GM18505 (cell line): Measurements from ENCODE around the gene RNF144A.
"Not testable (repeated sequence)": the region's sequence is repeated elsewhere in the genome, so short reads cannot be mapped to it uniquely, and the experiment has no call there.

Source experiments
- ATAC-seq: cut with Tn5 transposase; IDR thresholded peaks from one replicate; pipeline ENCODE4 v1.9.1; 2021; ENCODE audit not compliant: unreplicated experiment
- POLR2A ChIP-seq: IDR thresholded peaks from 4 replicates; pipeline ENCODE4 v1.6.1; 2011; ENCODE audit warnings: borderline replicate concordance; ENCODE audit not compliant: insufficient read depth, insufficient read length; ENCODE audit errors: extremely low read depth

RNF144A gene

GRCh38 chr2:6986301-6986911, 69.2 kb downstream of the RNF144A start:
- TF ChIP-seq POLR2A: no peak
- ATAC-seq: no peak

- ATAC-seq: no peak
- no peak for TF ChIP-seq POLR2A
Measured at GRCh38 chr2:6986912-6987361, 69.7 kb downstream of the RNF144A start.

- ATAC-seq: no peak
- no peak for TF ChIP-seq POLR2A
Measured at GRCh38 chr2:6990871-6991270, 73.7 kb downstream of the RNF144A start.

DNA sequence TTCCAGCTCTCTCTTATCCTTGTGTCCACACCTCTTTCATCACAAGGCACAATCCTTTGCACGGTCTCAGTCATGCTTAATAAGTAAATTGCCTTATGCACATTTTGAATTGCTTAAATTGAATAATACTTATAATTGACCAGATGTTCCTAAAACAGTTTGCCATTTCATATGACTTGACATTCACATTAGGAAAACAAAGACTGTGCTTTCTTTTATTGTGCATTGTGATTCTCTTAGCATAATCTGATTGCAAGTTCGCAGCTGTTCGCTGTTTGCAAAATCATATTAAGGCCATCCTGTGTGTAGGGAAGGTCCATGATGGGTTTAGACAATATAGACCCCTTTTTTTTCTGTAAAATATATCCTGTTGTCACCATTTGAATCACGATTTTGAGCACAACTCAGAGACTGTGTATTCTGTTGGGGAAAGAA, 75.6 kb downstream of the RNF144A start:
- TF ChIP-seq POLR2A: no peak
- no peak for ATAC-seq

DNA sequence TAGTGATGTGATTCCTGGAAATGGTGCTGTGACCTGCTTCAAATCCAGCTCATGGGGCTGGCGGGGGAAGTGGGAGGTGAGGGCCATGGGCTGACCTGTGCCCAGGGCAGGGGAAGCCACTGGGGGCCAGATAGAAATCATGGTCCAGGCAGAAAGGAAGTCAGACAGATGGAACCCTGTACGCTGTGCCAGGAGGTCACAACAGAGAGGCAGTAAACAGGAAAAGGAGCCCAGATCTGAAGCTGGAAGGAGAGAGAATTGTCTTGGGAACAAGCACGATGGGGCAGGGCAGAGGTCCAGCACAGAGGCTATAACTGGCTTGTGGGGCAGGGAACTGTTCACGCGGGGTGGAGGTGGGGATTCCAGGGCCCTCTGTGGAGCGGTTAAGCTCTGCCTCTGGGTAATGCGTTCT, 76.0 kb downstream of the RNF144A start:
- no peak for ATAC-seq
- no peak for TF ChIP-seq POLR2A

DNA sequence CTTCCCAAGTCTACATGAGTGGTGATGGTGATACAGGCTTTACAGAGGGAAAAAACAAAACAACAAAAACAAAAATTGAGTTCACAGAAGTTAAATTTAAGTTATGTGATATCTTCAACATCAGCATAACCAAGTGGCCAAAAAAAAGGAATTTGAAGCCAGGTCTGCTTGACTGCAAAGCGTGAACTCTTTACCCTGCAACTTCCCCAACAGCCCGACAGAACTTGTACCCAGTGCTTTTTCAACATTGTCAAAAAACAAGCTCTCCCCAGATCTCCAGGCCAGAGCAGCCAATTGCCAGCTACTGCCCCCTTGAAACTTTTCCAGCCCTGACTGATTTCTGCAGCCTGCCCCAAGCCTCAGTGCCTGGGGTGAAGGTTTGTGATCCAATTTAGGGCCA, 76.7 kb downstream of the RNF144A start:
- ATAC-seq: no peak
- TF ChIP-seq POLR2A: no peak

DNA sequence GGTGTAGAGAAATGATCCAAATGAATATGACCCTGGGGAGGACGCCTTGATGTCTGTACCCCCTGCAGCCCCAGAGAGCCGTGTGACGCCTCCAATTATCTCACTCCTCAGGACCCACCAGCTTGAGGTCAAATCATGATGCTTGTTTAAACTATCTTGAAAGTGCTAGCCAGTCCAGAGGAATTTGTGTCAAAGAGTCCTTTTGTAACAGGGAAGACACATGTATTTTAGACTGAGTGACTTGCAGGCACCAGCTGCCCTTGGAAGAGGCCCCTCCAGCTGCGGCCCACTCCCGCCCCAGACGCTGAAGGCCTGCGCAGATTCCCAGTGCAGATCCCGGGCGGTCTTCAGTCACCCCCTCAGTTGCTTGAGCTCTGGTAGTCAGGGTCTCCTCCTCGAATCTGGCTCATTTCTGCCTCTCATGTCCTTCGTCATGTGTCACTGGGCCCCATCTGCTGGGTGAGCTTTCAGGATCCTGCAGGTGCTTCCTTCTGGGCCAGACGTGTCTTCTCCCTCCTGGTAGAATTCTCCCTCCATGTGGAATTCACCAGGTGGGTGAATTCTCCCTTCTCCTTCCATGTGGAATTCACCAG, 77.4 kb downstream of the RNF144A start:
- no peak for ATAC-seq
- TF ChIP-seq POLR2A: no peak

GRCh38 chr2:6995391-6996097, 78.3 kb downstream of the RNF144A start:
- ATAC-seq: no peak
- no peak for TF ChIP-seq POLR2A

DNA sequence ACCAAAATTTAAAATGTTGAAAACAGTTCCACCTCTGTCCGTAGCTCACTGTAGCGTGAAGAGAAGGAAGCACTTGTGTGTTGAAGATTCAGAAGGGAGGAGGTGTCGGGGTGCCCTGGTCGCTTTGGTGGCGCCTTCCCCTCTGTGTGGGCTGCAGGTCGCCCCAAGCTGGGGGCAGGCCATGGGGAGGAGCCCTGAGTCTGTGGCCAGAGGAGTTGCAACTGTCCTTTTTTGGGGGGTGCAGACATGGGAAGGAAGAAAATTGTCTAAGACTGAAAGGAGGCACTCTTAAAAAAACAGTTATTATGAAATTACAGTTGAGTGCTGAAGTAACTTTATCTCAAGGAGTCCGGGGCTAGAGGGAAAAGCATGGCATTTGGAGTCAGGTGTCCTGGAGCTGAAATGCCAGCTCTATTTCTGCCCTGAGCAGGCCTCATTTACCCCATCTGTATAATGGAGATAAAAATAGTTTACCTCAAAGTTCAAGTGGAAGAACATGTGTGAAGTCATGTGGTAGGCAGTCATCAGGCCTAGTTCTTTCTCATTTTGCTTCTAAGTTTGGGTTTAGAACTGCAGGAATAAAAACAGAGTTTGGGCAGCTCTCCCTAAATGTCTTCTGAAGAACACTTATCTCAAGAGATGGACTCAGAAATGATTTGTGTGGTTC, 82.1 kb downstream of the RNF144A start:
- peak; percentile 87 for ATAC-seq
- TF ChIP-seq POLR2A: no peak

DNA sequence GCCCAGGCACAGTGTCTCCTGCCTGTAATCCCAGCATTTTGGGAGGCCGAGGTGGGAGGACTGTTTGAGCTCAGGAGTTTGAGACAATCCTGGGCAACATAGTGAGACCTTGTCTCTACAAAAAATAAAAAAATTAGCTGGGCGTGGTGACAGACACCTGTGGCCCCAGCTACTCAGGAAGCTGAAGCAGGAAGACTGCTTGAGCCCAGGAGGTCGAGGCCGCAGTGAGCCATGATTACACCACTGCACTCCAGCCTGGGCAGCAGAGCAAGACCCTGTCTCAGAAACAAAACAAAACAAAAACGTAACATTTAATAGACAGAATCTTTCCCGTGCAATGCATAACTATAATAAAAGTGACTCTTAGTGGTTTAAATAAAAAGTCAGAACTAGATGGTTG, 84.2 kb downstream of the RNF144A start:
- ATAC-seq: not testable (repeated sequence)

GRCh38 chr2:7003895-7004294, 86.7 kb downstream of the RNF144A start:
- ATAC-seq: no peak
- TF ChIP-seq POLR2A: no peak

DNA sequence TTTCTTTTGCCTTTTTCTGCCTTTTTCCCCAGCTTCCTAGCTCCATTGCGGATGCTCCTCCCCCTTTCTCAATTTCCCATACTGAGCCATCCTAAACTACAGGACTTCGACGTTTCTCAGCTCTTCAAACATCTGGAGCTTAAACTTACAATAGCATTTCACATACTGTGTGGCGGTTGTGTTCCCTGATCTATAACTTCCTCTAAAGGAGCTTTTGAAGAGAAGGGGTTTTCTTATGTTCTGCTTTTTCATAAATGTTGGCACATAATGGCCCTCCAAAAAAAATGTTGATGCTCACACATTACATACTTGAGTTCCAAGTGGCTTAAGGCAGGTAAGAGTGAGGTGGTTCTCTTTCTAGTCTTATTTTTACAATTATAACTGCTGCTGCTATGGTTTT, 87.4 kb downstream of the RNF144A start:
- no peak for TF ChIP-seq POLR2A
- ATAC-seq: no peak

- ATAC-seq: peak; percentile 26
- no peak for TF ChIP-seq POLR2A
Measured at GRCh38 chr2:7007488-7007845, 90.3 kb downstream of the RNF144A start.
